ENCODE measurements around the gene RAB8A.

RAB8A gene

GRCh38 chr19:16067205-16067938 lies 44.3 kb upstream of the RAB8A start:
- peaks cover 0 to 58% (median 38%) of the 10 kb centered on the region in 4 donors for H3K4me1 ChIP-seq
- peak overlapping the region; percentile 93 to 100 for H3K27ac ChIP-seq
- DNase-seq: peak; percentile 80 to 96
- no peaks in the 10 kb centered on the region for H3K27me3 ChIP-seq
- H3K4me3 ChIP-seq: peak overlapping the region; percentile 85 to 91
- TF ChIP-seq CTCF (IDR thresholded peaks at IDR 0.05): no peak
- H3K9me3 ChIP-seq: no peaks in the 10 kb centered on the region
- H3K36me3 ChIP-seq: peaks cover 0 to 4% (median 4%) of the 10 kb centered on the region in 3 donors
- intact Hi-C loops (cut with DNase I; ENCODE audit: low total_unique reads): no loop called here

GRCh38 chr19:16068696-16069259 lies 42.9 kb upstream of the RAB8A start:
- peak overlapping the region; percentile 85 to 91 for H3K4me3 ChIP-seq
- H3K36me3 ChIP-seq: peaks cover 0 to 14% (median 4%) of the 10 kb centered on the region in 3 donors
- H3K27me3 ChIP-seq: no peaks in the 10 kb centered on the region
- peak overlapping the region; percentile 93 to 100 for H3K27ac ChIP-seq
- DNase-seq: peak in 1 of 2 donors; percentile 62
- TF ChIP-seq CTCF (IDR thresholded peaks at IDR 0.05): no peak
- intact Hi-C loops (cut with DNase I; ENCODE audit: low total_unique reads): no loop called here
- H3K4me1 ChIP-seq: peaks cover 0 to 65% (median 46%) of the 10 kb centered on the region in 4 donors
- H3K9me3 ChIP-seq: no peaks in the 10 kb centered on the region

- Histone ChIP-seq H3K9me3 (no peaks in the 10 kb centered on the region), H3K4me3 (peak overlapping the region; percentile 85 to 91), H3K4me1 (peaks cover 0 to 65% (median 41%) of the 10 kb centered on the region in 4 donors), H3K36me3 (peaks cover 0 to 21% (median 12%) of the 10 kb centered on the region in 3 donors), H3K27ac (peak overlapping the region; percentile 93 to 100), H3K27me3 (no peaks in the 10 kb centered on the region)
- peak in 1 of 2 donors; percentile 65 for DNase-seq
- TF ChIP-seq CTCF (IDR thresholded peaks at IDR 0.05): no peak
- intact Hi-C loops (cut with DNase I; ENCODE audit: low total_unique reads): no loop called here
Observed at GRCh38 chr19:16069813-16070365, 41.8 kb upstream of the RAB8A start.

- Histone ChIP-seq H3K27me3 (no peaks in the 10 kb centered on the region), H3K4me3 (peak overlapping the region; percentile 85 to 91), H3K4me1 (peaks cover 0 to 67% (median 45%) of the 10 kb centered on the region in 4 donors), H3K9me3 (no peaks in the 10 kb centered on the region), H3K27ac (peak overlapping the region; percentile 93 to 100), H3K36me3 (peaks cover 0 to 21% (median 12%) of the 10 kb centered on the region in 3 donors)
- no peak for TF ChIP-seq CTCF (IDR thresholded peaks at IDR 0.05)
- intact Hi-C loops (cut with DNase I; ENCODE audit: low total_unique reads): no loop called here
- DNase-seq: peak; percentile 73 to 88
Observed at GRCh38 chr19:16070366-16070990, 41.2 kb upstream of the RAB8A start.

- H3K4me3 ChIP-seq: peak overlapping the region; percentile 85 to 91
- intact Hi-C loops (cut with DNase I; ENCODE audit: low total_unique reads): no loop called here
- H3K36me3 ChIP-seq: peaks cover 0 to 21% (median 12%) of the 10 kb centered on the region in 3 donors
- no peaks in the 10 kb centered on the region for H3K9me3 ChIP-seq
- no peaks in the 10 kb centered on the region for H3K27me3 ChIP-seq
- H3K27ac ChIP-seq: peak overlapping the region; percentile 93 to 100
- TF ChIP-seq CTCF (IDR thresholded peaks at IDR 0.05): no peak
- peaks cover 0 to 67% (median 49%) of the 10 kb centered on the region in 4 donors for H3K4me1 ChIP-seq
- DNase-seq: no peak
Observed at GRCh38 chr19:16071072-16071691, 40.5 kb upstream of the RAB8A start.
